SU-DHL-6 (cell line): ENCODE results near the gene MKX.

Source experiments
- CTCF ChIP-seq: fragments of 200-600 bp; sonication (generic); IDR thresholded peaks from one replicate; pipeline ENCODE4 v1.5.1; 2017; ENCODE audit warnings: antibody characterized with exemption, mild to moderate bottlenecking, low read length, moderate library complexity; ENCODE audit not compliant: insufficient read depth, poor library complexity, severe bottlenecking
- EZH2phosphoT487 ChIP-seq: fragments of 200-600 bp; sonication (generic), shearing (Covaris generic); conservative IDR thresholded peaks from 2 replicates; pipeline ENCODE4 v1.6.1; 2018; ENCODE audit warnings: mild to moderate bottlenecking, antibody characterized with exemption, low read length, moderate library complexity, mixed read lengths

GRCh38 chr10:27783660-27784059, 38.0 kb upstream of the MKX start:
- no peak for TF ChIP-seq EZH2phosphoT487
- TF ChIP-seq CTCF = no peak
